RCC 7860 (cell line): ENCODE measurements around the gene HSPBP1.
A peak's percentile ranks its signal among the peaks of the same experiment; 100 is the strongest.

Source experiments
- DNase-seq: peaks from one replicate; pipeline ENCODE4 v3.0.0-alpha.2; 2015; ENCODE audit warnings: low spot score
- FAIRE-seq: peaks from 2 replicates; lab custom pipeline; 2012; peaks lifted over from hg19 to GRCh38; lab: Jason Lieb, UNC

Gene HSPBP1

GRCh38 chr19:55277494-55277893 is 2.4 kb downstream of the HSPBP1 start:
- no peak for FAIRE-seq
- DNase-seq, result no peak

- DNase-seq, result no peak
- no peak for FAIRE-seq
Observed at GRCh38 chr19:55276720-55277430, 3.0 kb downstream of the HSPBP1 start.

- FAIRE-seq, result no peak
Observed at GRCh38 chr19:55275851-55276719, 3.8 kb downstream of the HSPBP1 start.

GRCh38 chr19:55273978-55274707 is 5.8 kb downstream of the HSPBP1 start:
- no peak for DNase-seq
- FAIRE-seq, result no peak

More at GRCh38 chr19:55275851-55276719, 3.8 kb downstream of the HSPBP1 start:
- no peak for DNase-seq

GRCh38 chr19:55272142-55272541 is 7.8 kb downstream of the HSPBP1 start:
- no peak for FAIRE-seq
- DNase-seq, result no peak

- DNase-seq, result no peak
- no peak for FAIRE-seq
Observed at GRCh38 chr19:55270172-55270942, 9.6 kb downstream of the HSPBP1 start.

- DNase-seq (no peak), FAIRE-seq (no peak)
Observed at GRCh38 chr19:55269299-55269698, 10.6 kb downstream of the HSPBP1 start.

GRCh38 chr19:55266840-55267239 is 13.1 kb downstream of the HSPBP1 start:
- FAIRE-seq (no peak), DNase-seq (no peak)

GRCh38 chr19:55266404-55266803 is 13.5 kb downstream of the HSPBP1 start:
- DNase-seq (no peak), FAIRE-seq (no peak)

GRCh38 chr19:55265723-55266386 is 14.1 kb downstream of the HSPBP1 start:
- no peak for FAIRE-seq
- DNase-seq, result no peak

GRCh38 chr19:55265173-55265572 is 14.7 kb downstream of the HSPBP1 start:
- FAIRE-seq (no peak), DNase-seq (no peak)

GRCh38 chr19:55264531-55264930 is 15.4 kb downstream of the HSPBP1 start:
- no peak for DNase-seq
- FAIRE-seq, result no peak

GRCh38 chr19:55262359-55262758 is 17.6 kb downstream of the HSPBP1 start:
- no peak for DNase-seq
- no peak for FAIRE-seq

GRCh38 chr19:55261671-55262126 is 18.2 kb downstream of the HSPBP1 start:
- no peak for FAIRE-seq
- DNase-seq, result no peak

- FAIRE-seq (no peak), DNase-seq (no peak)
Observed at GRCh38 chr19:55259540-55260210, 20.2 kb downstream of the HSPBP1 start.

- FAIRE-seq (peak; percentile 82), DNase-seq (peak; percentile 98)
Observed at GRCh38 chr19:55258828-55259539, 20.9 kb downstream of the HSPBP1 start, which contains the start of gene PPP6R1. TSS of gene PPP6R1 (minus strand) at chr19:55259017. CDS start at chr19:55247103, 11,914 bp downstream.

- FAIRE-seq (no peak), DNase-seq (no peak)
Observed at GRCh38 chr19:55258476-55258827, 21.5 kb downstream of the HSPBP1 start.

GRCh38 chr19:55257461-55258420 is 22.2 kb downstream of the HSPBP1 start:
- no peak for FAIRE-seq
- DNase-seq, result no peak
